HUDEP-2 (cell line): Measurements from ENCODE around the gene DOC2A.

Experiments used
- DNase-seq, 76 experiments: peaks; one replicate each; lab custom pipeline; 2025; ENCODE audit not compliant: unreplicated experiment in 76 of 76; lab: John Stamatoyannopoulos, UW

DOC2A gene

GRCh38 chr16:29991571-29991904 is 19.3 kb downstream of the DOC2A start:
- DNase-seq, result no peak

- no peak for DNase-seq
These were observed 19.8 kb downstream of the DOC2A start for GRCh38 chr16:29990883-29991570.

DNA sequence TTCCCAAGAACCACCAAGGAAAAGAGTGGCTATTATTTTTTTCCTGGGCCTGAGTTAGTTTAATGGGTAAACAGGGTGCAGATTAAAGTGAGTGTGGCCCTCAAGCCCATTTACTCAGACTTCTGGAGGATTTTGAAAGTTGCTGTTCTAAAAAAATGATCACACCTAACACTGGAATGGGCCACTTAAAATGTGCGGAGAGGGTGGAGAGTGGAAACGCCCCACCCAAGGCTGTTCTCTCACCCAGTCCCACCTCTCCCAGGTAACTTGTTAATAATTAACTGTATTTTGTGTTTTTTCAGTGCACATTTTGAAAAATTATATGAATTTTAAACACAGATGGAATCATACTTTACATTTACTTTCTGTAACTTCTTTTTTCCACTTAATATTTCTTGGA is 20.8 kb downstream of the DOC2A start:
- DNase-seq, result no peak

DNA sequence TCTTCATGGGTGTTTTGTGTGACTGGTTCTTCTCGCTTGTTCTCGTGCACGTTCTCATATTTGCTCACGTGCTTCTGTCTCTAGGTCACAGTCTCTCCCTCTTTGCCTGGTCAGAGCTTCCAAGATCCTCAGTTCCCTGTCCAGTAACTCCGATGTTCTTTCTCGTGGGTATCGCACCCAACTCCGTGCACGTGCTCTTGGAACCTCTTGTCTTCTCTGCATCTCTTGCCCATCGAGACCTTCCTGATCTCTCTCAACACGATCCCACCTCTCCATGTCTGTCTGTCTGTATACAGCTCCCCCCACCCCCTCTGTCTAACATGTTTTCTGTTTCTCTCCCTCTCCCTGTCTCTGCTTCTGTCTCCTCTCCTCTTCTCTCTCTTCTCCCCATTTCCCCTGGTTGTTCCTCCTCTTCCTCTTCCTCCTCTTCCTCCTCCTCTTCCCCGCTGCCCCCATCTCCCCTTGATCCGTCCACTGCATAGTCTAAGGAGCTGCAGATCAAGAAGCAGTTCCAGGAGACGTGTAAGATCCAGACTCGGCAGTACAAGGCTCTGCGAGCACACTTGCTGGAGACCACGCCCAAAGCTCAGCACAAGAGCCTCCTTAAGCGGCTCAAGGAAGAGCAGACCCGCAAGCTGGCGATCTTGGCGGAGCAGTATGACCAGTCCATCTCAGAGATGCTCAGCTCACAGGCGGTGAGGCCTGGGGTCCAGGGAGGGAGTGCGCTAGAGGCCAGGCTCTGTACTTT is 21.5 kb downstream of the DOC2A start:
- no peak for DNase-seq

DNA sequence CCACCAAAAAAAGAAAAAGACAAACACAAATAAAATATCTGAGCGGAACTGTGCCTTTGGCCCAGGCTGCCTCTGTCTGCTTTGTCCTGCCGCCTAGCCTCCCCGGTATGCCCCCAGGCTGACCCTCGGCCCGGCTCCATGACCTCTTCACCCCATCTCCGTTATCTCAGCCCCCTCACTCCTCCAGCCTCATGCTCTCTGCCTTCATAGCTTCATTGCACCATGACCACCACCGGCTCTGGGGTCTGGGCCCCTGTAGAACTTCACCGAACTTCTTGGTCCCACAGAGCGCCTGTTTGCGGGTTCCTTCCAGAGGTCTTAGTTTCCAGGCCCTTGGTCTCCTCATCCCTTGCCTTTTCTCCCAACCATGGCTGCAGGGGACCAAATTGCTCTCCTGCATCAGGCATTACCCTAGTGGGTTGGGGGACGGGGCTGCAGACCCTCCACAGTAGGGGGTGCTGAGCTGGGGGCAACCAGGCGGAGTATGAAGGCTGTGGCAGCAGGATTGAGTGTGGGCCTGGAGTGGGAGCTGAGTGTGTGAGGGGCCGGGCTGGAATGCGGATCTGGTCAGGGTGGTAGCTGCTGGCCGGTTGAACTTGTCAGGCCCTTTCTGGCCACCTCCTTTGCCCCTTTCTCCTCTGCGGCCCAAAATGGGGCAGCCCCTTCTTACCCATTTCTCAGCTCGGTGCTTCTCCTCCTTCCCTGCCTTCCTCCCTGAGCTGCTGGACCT is 22.3 kb downstream of the DOC2A start:
- no peak for DNase-seq

DNA sequence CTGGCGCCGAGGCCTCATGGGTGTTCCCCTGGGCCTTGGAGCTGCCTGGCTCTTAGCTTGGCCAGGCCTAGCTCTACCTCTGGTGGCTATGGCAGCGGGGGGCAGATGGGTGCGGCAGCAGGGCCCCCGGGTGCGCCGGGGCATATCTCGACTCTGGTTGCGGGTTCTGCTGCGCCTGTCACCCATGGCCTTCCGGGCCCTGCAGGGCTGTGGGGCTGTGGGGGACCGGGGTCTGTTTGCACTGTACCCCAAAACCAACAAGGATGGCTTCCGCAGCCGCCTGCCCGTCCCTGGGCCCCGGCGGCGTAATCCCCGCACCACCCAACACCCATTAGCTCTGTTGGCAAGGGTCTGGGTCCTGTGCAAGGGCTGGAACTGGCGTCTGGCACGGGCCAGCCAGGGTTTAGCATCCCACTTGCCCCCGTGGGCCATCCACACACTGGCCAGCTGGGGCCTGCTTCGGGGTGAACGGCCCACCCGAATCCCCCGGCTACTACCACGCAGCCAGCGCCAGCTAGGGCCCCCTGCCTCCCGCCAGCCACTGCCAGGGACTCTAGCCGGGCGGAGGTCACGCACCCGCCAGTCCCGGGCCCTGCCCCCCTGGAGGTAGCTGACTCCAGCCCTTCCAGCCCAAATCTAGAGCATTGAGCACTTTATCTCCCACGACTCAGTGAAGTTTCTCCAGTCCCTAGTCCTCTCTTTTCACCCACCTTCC is 23.3 kb downstream of the DOC2A start:
- DNase-seq, result no peak

DNA sequence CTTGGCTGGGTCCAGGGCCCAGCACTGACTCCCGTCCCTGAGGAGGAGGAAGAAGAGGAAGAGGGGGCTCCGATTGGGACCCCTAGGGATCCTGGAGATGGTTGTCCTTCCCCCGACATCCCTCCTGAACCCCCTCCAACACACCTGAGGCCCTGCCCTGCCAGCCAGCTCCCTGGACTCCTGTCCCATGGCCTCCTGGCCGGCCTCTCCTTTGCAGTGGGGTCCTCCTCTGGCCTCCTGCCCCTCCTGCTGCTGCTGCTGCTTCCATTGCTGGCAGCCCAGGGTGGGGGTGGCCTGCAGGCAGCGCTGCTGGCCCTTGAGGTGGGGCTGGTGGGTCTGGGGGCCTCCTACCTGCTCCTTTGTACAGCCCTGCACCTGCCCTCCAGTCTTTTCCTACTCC is 23.9 kb downstream of the DOC2A start:
- no peak for DNase-seq

DNA sequence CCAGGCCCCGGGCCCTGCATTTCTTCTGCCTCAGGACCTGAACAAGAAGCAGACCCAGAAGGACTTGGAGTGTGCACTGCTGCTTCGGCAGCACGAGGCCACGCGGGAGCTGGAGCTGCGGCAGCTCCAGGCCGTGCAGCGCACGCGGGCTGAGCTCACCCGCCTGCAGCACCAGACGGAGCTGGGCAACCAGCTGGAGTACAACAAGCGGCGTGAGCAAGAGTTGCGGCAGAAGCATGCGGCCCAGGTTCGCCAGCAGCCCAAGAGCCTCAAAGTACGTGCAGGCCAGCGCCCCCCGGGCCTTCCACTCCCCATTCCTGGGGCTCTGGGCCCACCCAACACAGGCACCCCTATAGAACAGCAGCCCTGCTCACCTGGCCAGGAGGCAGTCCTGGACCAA is 24.6 kb downstream of the DOC2A start:
- DNase-seq, result no peak

- DNase-seq, result no peak
These were observed 25.5 kb downstream of the DOC2A start for GRCh38 chr16:29985271-29985811.

GRCh38 chr16:29984764-29985147 is 26.1 kb downstream of the DOC2A start:
- no peak for DNase-seq

DNA sequence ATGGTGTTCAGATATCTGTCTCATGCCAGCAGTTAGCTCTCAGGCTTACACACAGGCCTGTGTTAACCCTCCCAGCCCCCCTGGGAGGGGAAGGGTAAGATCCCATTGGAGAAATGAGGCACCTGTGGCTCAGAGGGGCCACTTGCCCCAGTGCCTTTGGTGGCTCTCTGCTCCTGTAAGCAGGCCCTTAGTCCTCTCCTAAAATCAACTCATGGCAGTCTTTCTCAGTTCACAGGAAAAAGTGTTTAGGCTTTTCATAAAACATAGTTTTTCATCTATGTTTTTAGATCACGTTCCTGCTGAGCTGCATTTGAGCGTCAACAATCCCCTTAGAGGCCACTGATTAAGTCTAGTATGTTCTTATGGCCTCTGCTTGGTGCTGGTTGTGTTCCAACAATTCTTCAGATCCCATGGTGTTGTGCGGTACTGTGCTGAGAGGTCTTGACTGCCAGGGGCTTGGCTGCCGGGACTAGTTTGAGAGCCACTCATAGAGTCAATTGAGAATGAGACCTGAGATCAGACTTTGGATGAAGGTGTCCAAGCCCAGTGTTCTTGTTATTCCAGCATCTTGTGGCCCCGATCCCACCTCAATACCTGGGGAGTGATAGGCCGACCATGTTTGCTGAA is 26.6 kb downstream of the DOC2A start:
- DNase-seq, result no peak

DNA sequence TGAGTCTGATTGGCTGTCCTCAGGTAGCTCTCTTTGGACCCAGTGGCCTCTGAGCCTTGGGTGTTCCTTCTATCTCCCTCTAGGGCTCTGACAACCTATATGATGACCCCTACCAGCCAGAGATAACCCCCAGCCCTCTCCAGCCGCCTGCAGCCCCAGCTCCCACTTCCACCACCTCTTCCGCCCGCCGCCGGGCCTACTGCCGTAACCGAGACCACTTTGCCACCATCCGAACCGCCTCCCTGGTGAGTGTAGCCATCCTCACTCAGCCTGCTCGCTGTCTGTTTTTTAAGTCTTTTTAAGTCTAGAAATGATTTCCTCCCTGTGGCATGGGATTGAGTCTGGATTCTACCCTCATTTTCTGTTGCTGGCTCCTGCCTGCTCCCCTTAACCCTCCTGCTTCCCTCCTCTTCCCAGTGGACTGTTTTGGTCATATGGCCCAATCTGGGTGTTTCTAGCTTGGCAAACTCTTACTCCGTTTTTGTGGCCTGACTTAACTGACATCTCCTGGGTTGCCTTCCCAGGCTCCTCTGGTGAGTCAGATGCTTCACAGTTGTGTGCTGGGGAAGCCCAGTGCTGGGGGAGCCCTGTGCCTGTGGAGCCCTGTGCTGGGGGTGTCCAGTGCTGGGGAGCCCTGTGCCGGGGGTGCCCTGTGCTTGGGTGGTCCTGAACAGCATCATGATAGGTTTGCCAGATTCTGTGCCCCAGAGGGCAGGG is 27.2 kb downstream of the DOC2A start:
- no peak for DNase-seq

DNA sequence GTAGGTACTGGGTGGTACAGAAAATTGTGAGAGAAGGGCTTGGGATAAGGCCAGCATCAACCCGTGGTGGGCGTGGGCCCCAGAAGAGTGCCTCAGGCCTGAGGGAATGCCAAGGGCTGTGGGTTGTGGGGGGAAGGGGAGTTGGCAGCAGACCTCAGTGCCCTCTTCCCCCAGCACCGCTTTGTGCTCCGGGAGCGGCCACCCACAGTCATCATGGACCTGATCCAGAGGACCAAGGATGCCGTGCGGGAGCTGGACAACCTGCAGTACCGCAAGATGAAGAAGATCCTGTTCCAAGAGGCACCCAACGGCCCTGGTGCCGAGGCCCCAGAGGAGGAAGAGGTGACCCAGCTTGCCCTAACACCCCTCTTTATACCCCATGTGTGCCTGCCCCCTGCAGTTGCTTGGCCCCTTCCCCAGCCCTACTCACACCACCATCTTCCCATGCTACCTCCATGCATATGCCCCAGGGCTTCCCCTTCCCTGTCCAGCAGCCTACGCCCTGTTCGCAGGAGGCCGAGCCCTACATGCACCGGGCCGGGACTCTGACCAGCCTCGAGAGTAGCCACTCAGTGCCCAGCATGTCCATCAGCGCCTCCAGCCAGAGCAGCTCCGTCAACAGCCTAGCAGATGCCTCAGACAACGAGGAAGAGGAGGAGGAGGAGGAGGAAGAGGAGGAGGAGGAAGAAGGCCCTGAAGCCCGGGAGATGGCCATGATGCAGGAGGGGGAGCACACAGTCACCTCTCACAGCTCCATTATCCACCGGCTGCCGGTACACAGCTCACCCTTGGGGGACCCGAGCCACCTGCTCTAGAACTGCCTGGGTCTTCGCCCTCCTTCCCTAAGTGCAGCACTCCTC is 28.0 kb downstream of the DOC2A start:
- DNase-seq, result no peak

DNA sequence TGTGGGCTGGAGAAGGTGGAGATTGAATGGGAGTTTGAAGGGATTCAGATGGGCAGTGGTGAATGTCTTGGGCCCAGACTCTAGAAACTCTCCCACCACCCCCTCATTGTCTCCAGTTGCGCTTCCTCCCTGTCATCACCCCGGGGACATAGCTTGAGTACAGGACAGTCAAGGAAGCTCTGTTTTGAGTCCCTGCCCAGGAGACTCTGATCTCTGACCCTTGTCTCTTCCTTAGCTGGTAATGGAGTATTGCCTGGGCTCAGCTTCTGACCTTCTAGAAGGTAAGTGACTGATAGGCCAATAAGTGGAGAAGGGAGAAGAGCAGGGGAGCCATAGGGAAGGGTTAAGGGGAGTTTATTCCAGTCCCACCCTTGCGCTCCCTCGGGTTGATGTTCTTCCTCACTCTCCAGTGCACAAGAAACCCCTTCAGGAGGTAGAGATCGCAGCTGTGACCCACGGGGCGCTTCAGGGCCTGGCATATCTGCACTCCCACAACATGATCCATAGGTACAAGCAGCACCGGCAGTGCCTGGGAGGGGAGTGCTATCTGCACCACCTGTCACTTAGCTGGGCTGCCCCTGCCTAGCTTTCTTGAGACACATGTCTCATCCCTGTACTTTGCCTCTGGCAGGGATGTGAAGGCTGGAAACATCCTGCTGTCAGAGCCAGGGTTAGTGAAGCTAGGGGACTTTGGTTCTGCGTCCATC is 32.1 kb downstream of the DOC2A start:
- DNase-seq, result no peak

GRCh38 chr16:29978081-29978480 is 32.7 kb downstream of the DOC2A start:
- DNase-seq, result no peak

DNA sequence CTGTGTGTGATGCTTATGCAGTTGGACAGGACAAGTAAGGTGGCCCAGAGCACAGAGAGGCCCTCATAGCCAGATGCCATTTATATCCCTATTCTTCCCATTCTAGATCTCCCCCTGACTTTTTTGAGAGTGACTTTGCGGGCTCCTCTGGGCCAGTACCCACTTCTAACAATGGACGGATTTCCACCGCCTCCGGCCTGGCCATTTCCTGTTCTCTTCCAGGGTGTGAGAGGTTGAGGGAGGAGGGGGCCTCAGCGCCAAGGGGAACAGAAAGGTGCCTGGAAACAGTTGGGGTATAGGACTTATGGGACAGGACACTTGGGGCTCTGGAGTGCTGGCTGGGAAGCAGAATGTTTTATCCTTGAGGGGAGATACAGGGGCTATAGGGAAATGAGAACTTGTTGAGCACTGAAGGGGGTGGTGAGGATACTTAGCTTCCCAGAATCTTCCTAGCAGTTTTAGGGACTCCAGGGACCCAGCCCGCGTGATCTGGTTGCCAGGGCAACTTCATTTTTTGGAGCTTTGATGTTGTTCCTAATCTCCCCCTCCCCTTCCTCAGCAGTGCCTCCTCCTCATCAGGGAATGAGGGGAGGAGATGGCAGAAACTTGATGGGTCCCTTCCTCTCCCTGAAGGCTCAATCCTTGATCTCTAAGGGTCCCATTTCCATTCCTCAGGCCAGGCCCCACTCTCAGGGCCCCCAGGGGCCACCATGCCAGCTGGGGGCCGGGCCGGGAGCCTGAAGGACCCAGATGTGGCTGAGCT is 33.6 kb downstream of the DOC2A start:
- DNase-seq, result no peak

DNA sequence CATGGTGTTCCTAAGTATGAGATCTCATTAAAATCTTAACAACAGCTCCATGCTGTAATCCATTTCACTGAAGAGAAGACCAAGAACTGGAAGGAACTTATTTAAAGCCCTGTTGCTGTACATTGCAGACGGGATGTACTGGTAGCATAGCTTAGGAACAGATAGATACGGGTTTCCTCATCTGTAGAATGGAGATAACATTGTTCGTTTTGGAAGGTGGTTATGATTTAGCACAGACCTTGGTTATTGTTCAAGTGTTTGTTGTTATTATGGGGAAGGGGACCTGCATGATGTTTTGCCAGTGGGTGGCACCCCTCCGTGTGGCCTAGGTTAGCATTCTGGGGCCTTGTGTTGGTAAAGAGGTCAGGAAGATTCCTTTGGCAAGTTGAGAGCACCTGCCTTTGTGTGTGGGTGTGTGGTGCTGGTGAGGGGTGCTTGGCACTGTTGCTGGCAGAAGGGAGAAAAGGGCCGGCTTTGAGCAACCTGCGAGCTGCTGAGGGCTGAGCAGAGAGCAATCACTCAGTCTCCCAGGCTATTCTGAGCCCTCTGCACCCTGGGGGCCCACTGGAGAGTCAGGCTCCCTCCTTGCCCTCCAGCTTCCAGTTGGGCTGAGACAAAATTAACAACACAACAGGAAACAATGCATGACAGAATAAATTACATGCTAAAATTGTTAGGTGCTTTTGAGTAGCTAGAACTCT is 34.9 kb downstream of the DOC2A start:
- DNase-seq, result peak in 19 of 76 experiments; percentile 6 to 43 (median 21)
